ENCODE results near the gene DPP4. TPM values are rescaled to one million over a fixed set of nuclear protein-coding genes. Genes with fewer than 3 reads are reported as not detected.

The DPP4 gene
- total RNA-seq, 2 donors from 2014 or later, result 36.8 to 76.0 TPM

GRCh38 chr2:162044586-162044985 is 29.4 kb downstream of the DPP4 start:
- Histone ChIP-seq H3K27me3 (replicated peaks; ENCODE audit: insufficient read depth) (no peaks in the 10 kb centered on the region), H3K4me3 (no peak overlapping the region), H3K9me3 (no peaks in the 10 kb centered on the region), H3K4me1 (replicated peaks) (no peaks in the 10 kb centered on the region), H3K36me3 (no peaks in the 10 kb centered on the region), H3K27ac (no peak overlapping the region)
- TF ChIP-seq CTCF (IDR thresholded peaks at IDR 0.05) (no peak), POLR2A (IDR thresholded peaks at IDR 0.05) (no peak), POLR2AphosphoS5 (IDR thresholded peaks at IDR 0.05) (no peak)
- intact Hi-C loops (cut with DNase I), result no loop called here
- DNase-seq (ENCODE audit: low spot score), result no peak
- WGBS, result 79% methylated on average over 4 of the region's 4 CpGs

GRCh38 chr2:162043132-162043531 is 30.9 kb downstream of the DPP4 start:
- H3K4me1 ChIP-seq (replicated peaks), result no peaks in the 10 kb centered on the region
- no peak overlapping the region for H3K4me3 ChIP-seq
- no peaks in the 10 kb centered on the region for H3K27me3 ChIP-seq (replicated peaks; ENCODE audit: insufficient read depth)
- no peak for DNase-seq (ENCODE audit: low spot score)
- no peak for TF ChIP-seq CTCF (IDR thresholded peaks at IDR 0.05)
- no peak for TF ChIP-seq POLR2A (IDR thresholded peaks at IDR 0.05)
- no peak for TF ChIP-seq POLR2AphosphoS5 (IDR thresholded peaks at IDR 0.05)
- no peaks in the 10 kb centered on the region for H3K36me3 ChIP-seq
- 92% methylated on average over 8 of the region's 8 CpGs for WGBS
- H3K9me3 ChIP-seq, result no peaks in the 10 kb centered on the region
- H3K27ac ChIP-seq, result no peak overlapping the region
- intact Hi-C loops (cut with DNase I), result no loop called here

- Histone ChIP-seq H3K9me3 (no peaks in the 10 kb centered on the region), H3K4me1 (replicated peaks) (no peaks in the 10 kb centered on the region), H3K27ac (no peak overlapping the region), H3K27me3 (replicated peaks; ENCODE audit: insufficient read depth) (no peaks in the 10 kb centered on the region), H3K4me3 (no peak overlapping the region), H3K36me3 (no peaks in the 10 kb centered on the region)
- WGBS, result 68% methylated on average over 1 of the region's 1 CpG
- no peak for DNase-seq (ENCODE audit: low spot score)
- intact Hi-C loops (cut with DNase I), result no loop called here
- TF ChIP-seq CTCF (IDR thresholded peaks at IDR 0.05) (no peak), POLR2A (IDR thresholded peaks at IDR 0.05) (no peak), POLR2AphosphoS5 (IDR thresholded peaks at IDR 0.05) (no peak)
These were observed 32.5 kb downstream of the DPP4 start for GRCh38 chr2:162041485-162041884.

- TF ChIP-seq POLR2AphosphoS5 (IDR thresholded peaks at IDR 0.05) (no peak), POLR2A (IDR thresholded peaks at IDR 0.05) (no peak), CTCF (IDR thresholded peaks at IDR 0.05) (no peak)
- DNase-seq (ENCODE audit: low spot score), result no peak
- H3K4me3 ChIP-seq, result no peak overlapping the region
- intact Hi-C loops (cut with DNase I), result no loop called here
- no peaks in the 10 kb centered on the region for H3K36me3 ChIP-seq
- no peaks in the 10 kb centered on the region for H3K9me3 ChIP-seq
- H3K4me1 ChIP-seq (replicated peaks), result no peaks in the 10 kb centered on the region
- no peak overlapping the region for H3K27ac ChIP-seq
- no peaks in the 10 kb centered on the region for H3K27me3 ChIP-seq (replicated peaks; ENCODE audit: insufficient read depth)
These were observed 35.3 kb downstream of the DPP4 start for GRCh38 chr2:162038725-162039124.

- Histone ChIP-seq H3K4me3 (no peak overlapping the region), H3K4me1 (replicated peaks) (no peaks in the 10 kb centered on the region), H3K36me3 (no peaks in the 10 kb centered on the region), H3K27me3 (replicated peaks; ENCODE audit: insufficient read depth) (no peaks in the 10 kb centered on the region), H3K9me3 (no peaks in the 10 kb centered on the region), H3K27ac (no peak overlapping the region)
- 29% methylated on average over 1 of the region's 1 CpG for WGBS
- TF ChIP-seq CTCF (IDR thresholded peaks at IDR 0.05) (no peak), POLR2A (IDR thresholded peaks at IDR 0.05) (no peak), POLR2AphosphoS5 (IDR thresholded peaks at IDR 0.05) (no peak)
- intact Hi-C loops (cut with DNase I), result no loop called here
- DNase-seq (ENCODE audit: low spot score), result no peak
These were observed 36.1 kb downstream of the DPP4 start for GRCh38 chr2:162037886-162038285.

Measured in prostate gland (tissue), 2 donors.